ENCODE data around the gene TAF13.

The TAF13 gene

DNA sequence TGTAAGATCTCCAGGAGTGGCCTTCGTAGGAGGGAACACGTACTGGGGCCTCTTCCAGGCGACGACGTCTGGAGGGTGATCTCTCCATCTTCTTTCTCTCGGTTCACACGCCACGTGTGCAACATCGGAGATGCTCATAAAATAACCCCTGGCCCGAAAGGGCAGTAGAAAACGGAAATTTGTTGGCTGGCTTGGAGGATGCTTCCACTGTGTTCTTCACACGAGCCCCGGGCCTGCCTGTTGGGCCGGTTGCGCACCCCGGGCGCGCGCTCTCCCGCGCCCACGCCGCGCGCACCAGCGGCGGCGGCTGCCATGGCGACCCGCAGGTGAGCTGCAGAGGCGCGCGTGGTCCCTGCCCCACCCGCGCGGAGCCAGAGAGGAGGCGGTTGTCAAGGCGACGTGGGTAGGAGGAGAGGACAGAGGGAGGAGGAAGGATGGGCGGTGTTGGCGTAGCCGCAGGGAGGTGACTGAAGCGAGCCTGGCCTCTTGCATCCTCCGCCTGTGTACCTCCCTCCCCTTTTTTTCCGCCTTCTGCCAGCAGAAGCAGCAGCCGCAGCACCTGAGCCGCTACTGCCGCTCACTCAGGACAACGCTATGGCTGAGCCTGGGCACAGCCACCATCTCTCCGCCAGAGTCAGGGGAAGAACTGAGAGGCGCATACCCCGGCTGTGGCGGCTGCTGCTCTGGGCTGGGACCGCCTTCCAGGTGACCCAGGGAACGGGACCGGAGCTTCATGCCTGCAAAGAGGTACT, 38.0 kb upstream of the TAF13 start, which contains the start of gene ELAPOR1 (continued):
- 0 out of 2 replicates have a peak, but pooled peaks have one; percentile 17 for TF ChIP-seq KLF1 (tag by site-specific recombination; IDR thresholded peaks at IDR 0.05)
- TF ChIP-seq ZNF138 (tag by site-specific recombination; IDR thresholded peaks at IDR 0.05; ENCODE audit: borderline replicate concordance): no peak
- TF ChIP-seq ZNF426 (tag by site-specific recombination; IDR thresholded peaks at IDR 0.05): no peak
- TF ChIP-seq, protein P1, sequence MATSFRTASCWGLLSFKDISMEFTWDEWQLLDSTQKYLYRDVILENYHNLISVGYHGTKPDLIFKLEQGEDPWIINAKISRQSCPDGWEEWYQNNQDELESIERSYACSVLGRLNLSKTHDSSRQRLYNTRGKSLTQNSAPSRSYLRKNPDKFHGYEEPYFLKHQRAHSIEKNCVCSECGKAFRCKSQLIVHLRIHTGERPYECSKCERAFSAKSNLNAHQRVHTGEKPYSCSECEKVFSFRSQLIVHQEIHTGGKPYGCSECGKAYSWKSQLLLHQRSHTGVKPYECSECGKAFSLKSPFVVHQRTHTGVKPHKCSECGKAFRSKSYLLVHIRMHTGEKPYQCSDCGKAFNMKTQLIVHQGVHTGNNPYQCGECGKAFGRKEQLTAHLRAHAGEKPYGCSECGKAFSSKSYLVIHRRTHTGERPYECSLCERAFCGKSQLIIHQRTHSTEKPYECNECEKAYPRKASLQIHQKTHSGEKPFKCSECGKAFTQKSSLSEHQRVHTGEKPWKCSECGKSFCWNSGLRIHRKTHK (tag by site-specific recombination; IDR thresholded peaks at IDR 0.05): no peak
- TF ChIP-seq, protein P2, sequence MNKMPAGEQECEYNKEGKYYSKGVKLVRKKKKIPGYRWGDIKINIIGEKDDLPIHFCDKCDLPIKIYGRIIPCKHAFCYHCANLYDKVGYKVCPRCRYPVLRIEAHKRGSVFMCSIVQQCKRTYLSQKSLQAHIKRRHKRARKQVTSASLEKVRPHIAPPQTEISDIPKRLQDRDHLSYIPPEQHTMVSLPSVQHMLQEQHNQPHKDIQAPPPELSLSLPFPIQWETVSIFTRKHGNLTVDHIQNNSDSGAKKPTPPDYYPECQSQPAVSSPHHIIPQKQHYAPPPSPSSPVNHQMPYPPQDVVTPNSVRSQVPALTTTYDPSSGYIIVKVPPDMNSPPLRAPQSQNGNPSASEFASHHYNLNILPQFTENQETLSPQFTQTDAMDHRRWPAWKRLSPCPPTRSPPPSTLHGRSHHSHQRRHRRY (tag by site-specific recombination; IDR thresholded peaks at IDR 0.05): no peak
- no peak for TF ChIP-seq FEZF1 (tag by site-specific recombination; IDR thresholded peaks at IDR 0.05)
- no peak for TF ChIP-seq HOXD13 (CRISPR knock-in tag; IDR thresholded peaks at IDR 0.05; ENCODE audit: borderline replicate concordance)
- TF ChIP-seq, protein P3, sequence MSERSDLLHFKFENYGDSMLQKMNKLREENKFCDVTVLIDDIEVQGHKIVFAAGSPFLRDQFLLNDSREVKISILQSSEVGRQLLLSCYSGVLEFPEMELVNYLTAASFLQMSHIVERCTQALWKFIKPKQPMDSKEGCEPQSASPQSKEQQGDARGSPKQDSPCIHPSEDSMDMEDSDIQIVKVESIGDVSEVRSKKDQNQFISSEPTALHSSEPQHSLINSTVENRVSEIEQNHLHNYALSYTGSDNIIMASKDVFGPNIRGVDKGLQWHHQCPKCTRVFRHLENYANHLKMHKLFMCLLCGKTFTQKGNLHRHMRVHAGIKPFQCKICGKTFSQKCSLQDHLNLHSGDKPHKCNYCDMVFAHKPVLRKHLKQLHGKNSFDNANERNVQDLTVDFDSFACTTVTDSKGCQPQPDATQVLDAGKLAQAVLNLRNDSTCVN (tag by site-specific recombination; optimal IDR thresholded peaks at IDR 0.05): peak; percentile 31
- TF ChIP-seq ZBTB48 (tag by site-specific recombination; IDR thresholded peaks at IDR 0.05): no peak
- TF ChIP-seq, protein P4, sequence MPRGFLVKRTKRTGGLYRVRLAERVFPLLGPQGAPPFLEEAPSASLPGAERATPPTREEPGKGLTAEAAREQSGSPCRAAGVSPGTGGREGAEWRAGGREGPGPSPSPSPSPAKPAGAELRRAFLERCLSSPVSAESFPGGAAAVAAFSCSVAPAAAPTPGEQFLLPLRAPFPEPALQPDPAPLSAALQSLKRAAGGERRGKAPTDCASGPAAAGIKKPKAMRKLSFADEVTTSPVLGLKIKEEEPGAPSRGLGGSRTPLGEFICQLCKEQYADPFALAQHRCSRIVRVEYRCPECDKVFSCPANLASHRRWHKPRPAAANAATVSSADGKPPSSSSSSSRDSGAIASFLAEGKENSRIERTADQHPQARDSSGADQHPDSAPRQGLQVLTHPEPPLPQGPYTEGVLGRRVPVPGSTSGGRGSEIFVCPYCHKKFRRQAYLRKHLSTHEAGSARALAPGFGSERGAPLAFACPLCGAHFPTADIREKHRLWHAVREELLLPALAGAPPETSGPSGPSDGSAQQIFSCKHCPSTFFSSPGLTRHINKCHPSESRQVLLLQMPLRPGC (tag by site-specific recombination; IDR thresholded peaks at IDR 0.05): no peak
- TF ChIP-seq ZFP37 (tag by site-specific recombination; IDR thresholded peaks at IDR 0.05): no peak
- TF ChIP-seq HOXC10 (CRISPR knock-in tag; IDR thresholded peaks at IDR 0.05): no peak
- TF ChIP-seq MEIS1 (CRISPR knock-in tag; IDR thresholded peaks at IDR 0.05; ENCODE audit: borderline replicate concordance): no peak
- no peak for TF ChIP-seq ZNF596 (tag by site-specific recombination; IDR thresholded peaks at IDR 0.05)
- TF ChIP-seq KLF10 (tag by site-specific recombination; IDR thresholded peaks at IDR 0.05): no peak
- TF ChIP-seq ZNF335 (tag by site-specific recombination; conservative IDR thresholded peaks at IDR 0.05): 0 out of 2 replicates have a peak, but pooled peaks have one; percentile 15
- TF ChIP-seq ZNF202 (tag by site-specific recombination; IDR thresholded peaks at IDR 0.05; ENCODE audit: borderline replicate concordance): no peak
- TF ChIP-seq ZNF112 (tag by site-specific recombination; IDR thresholded peaks at IDR 0.05): no peak
- no peak for TF ChIP-seq PRDM1 (tag by site-specific recombination; IDR thresholded peaks at IDR 0.05)
- no peak for TF ChIP-seq ZNF16 (tag by site-specific recombination; IDR thresholded peaks at IDR 0.05; ENCODE audit: low read depth)
- TF ChIP-seq, protein P5, sequence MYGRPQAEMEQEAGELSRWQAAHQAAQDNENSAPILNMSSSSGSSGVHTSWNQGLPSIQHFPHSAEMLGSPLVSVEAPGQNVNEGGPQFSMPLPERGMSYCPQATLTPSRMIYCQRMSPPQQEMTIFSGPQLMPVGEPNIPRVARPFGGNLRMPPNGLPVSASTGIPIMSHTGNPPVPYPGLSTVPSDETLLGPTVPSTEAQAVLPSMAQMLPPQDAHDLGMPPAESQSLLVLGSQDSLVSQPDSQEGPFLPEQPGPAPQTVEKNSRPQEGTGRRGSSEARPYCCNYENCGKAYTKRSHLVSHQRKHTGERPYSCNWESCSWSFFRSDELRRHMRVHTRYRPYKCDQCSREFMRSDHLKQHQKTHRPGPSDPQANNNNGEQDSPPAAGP (tag by site-specific recombination; IDR thresholded peaks at IDR 0.05): no peak
